H9 (cell line): ENCODE data around the gene TSPAN11. TPM values are rescaled to one million over a fixed set of nuclear protein-coding genes. Genes with fewer than 3 reads are reported as not detected.

Experiments used
- DNase-seq: peaks from one replicate; pipeline ENCODE4 v3.0.0-alpha.2; 2017
- H2AFZ ChIP-seq: one replicate; pipeline ENCODE4 v1.6.1; 2013; ENCODE audit warnings: mild to moderate bottlenecking, low read length, control low read depth, moderate library complexity
- H2AK5ac ChIP-seq: 2 replicates; pipeline ENCODE4 v1.6.1; 2013; ENCODE audit warnings: low read length, control low read depth, mixed read lengths; ENCODE audit not compliant: insufficient read length
- H2BK120ac ChIP-seq: one replicate; pipeline ENCODE4 v1.6.1; 2013; ENCODE audit warnings: low read depth, mild to moderate bottlenecking, low read length, control low read depth, inconsistent platforms; ENCODE audit not compliant: poor library complexity, severe bottlenecking
- H2BK12ac ChIP-seq: 2 replicates; pipeline ENCODE4 v1.6.1; 2013; ENCODE audit warnings: low read length, control low read depth, mixed read lengths, low read depth; ENCODE audit not compliant: insufficient read length
- H2BK15ac ChIP-seq: 2 replicates; pipeline ENCODE4 v1.6.1; 2013; ENCODE audit warnings: low read depth, low read length, control low read depth
- H2BK20ac ChIP-seq: one replicate; pipeline ENCODE4 v1.6.1; 2013; ENCODE audit warnings: low read depth, mild to moderate bottlenecking, low read length, control low read depth, inconsistent platforms; ENCODE audit not compliant: poor library complexity, severe bottlenecking
- H2BK5ac ChIP-seq: 2 replicates; pipeline ENCODE4 v1.6.1; 2013; ENCODE audit warnings: low read length, control low read depth, mixed read lengths; ENCODE audit not compliant: insufficient read length
- H3K14ac ChIP-seq: 2 replicates; pipeline ENCODE4 v1.6.1; 2013; ENCODE audit warnings: low read length, control low read depth; ENCODE audit not compliant: insufficient read depth
- H3K18ac ChIP-seq: 2 replicates; pipeline ENCODE4 v1.6.1; 2013; ENCODE audit warnings: low read depth, mild to moderate bottlenecking, mixed read lengths, low read length, control low read depth; ENCODE audit not compliant: insufficient read length
- H3K23ac ChIP-seq: 2 replicates; pipeline ENCODE4 v1.6.1; 2013; ENCODE audit warnings: low read length, control low read depth, mixed read lengths, low read depth; ENCODE audit not compliant: insufficient read length
- H3K23me2 ChIP-seq: 2 replicates; pipeline ENCODE4 v1.6.1; 2013; ENCODE audit warnings: low read depth, mild to moderate bottlenecking, mixed read lengths, low read length, control low read depth; ENCODE audit not compliant: insufficient read length, poor library complexity, severe bottlenecking
- H3K27ac ChIP-seq: 2 replicates; pipeline ENCODE4 v1.5.1; 2013; ENCODE audit warnings: low read length, control low read depth, mixed read lengths, low read depth; ENCODE audit not compliant: insufficient read length
- H3K27me3 ChIP-seq: 2 replicates; pipeline ENCODE4 v1.6.1; 2013; ENCODE audit warnings: low read length, control low read depth, inconsistent platforms; ENCODE audit not compliant: insufficient read depth
- H3K4ac ChIP-seq: 2 replicates; pipeline ENCODE4 v1.6.1; 2013; ENCODE audit warnings: low read depth, mild to moderate bottlenecking, control low read depth, inconsistent platforms, low read length, moderate library complexity
- H3K4me1 ChIP-seq: 2 replicates; pipeline ENCODE4 v1.6.1; 2013; ENCODE audit warnings: low read length, control low read depth, inconsistent platforms; ENCODE audit not compliant: insufficient read depth
- H3K4me2 ChIP-seq: 2 replicates; pipeline ENCODE4 v1.6.1; 2013; ENCODE audit warnings: low read length, control low read depth, mixed read lengths; ENCODE audit not compliant: insufficient read length, insufficient read depth
- H3K56ac ChIP-seq: 2 replicates; pipeline ENCODE4 v1.6.1; 2013; ENCODE audit warnings: low read depth, mild to moderate bottlenecking, mixed read lengths, low read length, control low read depth; ENCODE audit not compliant: insufficient read length
- H3K79me1 ChIP-seq: 2 replicates; pipeline ENCODE4 v1.6.1; 2013; ENCODE audit warnings: low read depth, mild to moderate bottlenecking, moderate library complexity, low read length, control low read depth, inconsistent platforms; ENCODE audit not compliant: insufficient read depth, poor library complexity, severe bottlenecking
- H3K79me2 ChIP-seq: 2 replicates; pipeline ENCODE4 v1.6.1; 2013; ENCODE audit warnings: low read length, control low read depth, inconsistent platforms; ENCODE audit not compliant: insufficient read depth
- H3K9ac ChIP-seq: 2 replicates; pipeline ENCODE4 v1.6.1; 2013; ENCODE audit warnings: low read length, control low read depth, mixed read lengths; ENCODE audit not compliant: insufficient read length; ENCODE audit errors: extremely low read depth
- H3K9me3 ChIP-seq: one replicate; pipeline ENCODE4 v1.6.1; 2013; ENCODE audit warnings: low read depth, low read length, inconsistent platforms; ENCODE audit not compliant: control insufficient read depth
- H3T11ph ChIP-seq: one replicate; pipeline ENCODE4 v1.6.1; 2013; ENCODE audit warnings: mild to moderate bottlenecking, low read length, control low read depth, inconsistent platforms
- H4K20me1 ChIP-seq: one replicate; pipeline ENCODE4 v1.6.1; 2013; ENCODE audit not compliant: control insufficient read depth, insufficient read length, insufficient read depth
- H4K5ac ChIP-seq: 2 replicates; pipeline ENCODE4 v1.6.1; 2013; ENCODE audit warnings: low read depth, mild to moderate bottlenecking, mixed read lengths, low read length, control low read depth; ENCODE audit not compliant: insufficient read length
- H4K8ac ChIP-seq: replicated peaks from 2 replicates; pipeline ENCODE4 v1.6.1; 2013; ENCODE audit warnings: low read length, control low read depth, mixed read lengths, low read depth; ENCODE audit not compliant: insufficient read length
- H4K91ac ChIP-seq: 2 replicates; pipeline ENCODE4 v1.6.1; 2013; ENCODE audit warnings: low read depth, mild to moderate bottlenecking, moderate library complexity, mixed read lengths, low read length, control low read depth; ENCODE audit not compliant: insufficient read length
- H3K27ac Mint-ChIP-seq, 3 experiments: 2 replicates in 2 of 3; 3 replicates in 1 of 3; pipeline ENCODE4 v1.8.0; 2020 to 2021; ENCODE audit warnings: mixed read lengths in 3 of 3, mild to moderate bottlenecking in 1 of 3, moderate library complexity in 1 of 3
- H3K27me3 Mint-ChIP-seq: 2 replicates; pipeline ENCODE4 v1.8.0; 2021; ENCODE audit warnings: low read depth, mild to moderate bottlenecking, moderate library complexity, mixed read lengths
- H3K36me3 Mint-ChIP-seq, 3 experiments: 2 replicates in 2 of 3; 3 replicates in 1 of 3; pipeline ENCODE4 v1.8.0; 2020 to 2021; ENCODE audit warnings: low read depth in 3 of 3, mixed read lengths in 3 of 3; ENCODE audit not compliant: insufficient read depth in 1 of 3
- H3K4me1 Mint-ChIP-seq, 2 experiments: 2 replicates each; pipeline ENCODE4 v1.8.0; 2020; ENCODE audit warnings: mixed read lengths in 2 of 2
- H3K4me3 Mint-ChIP-seq, 2 experiments: 2 replicates in 1 of 2; 3 replicates in 1 of 2; pipeline ENCODE4 v1.8.0; 2020 to 2021; ENCODE audit warnings: mild to moderate bottlenecking in 2 of 2, mixed read lengths in 2 of 2, moderate library complexity in 1 of 2
- H3K9me3 Mint-ChIP-seq, 2 experiments: 2 replicates in 1 of 2; 3 replicates in 1 of 2; pipeline ENCODE4 v1.8.0; 2020; ENCODE audit warnings: mild to moderate bottlenecking in 2 of 2, mixed read lengths in 2 of 2, moderate library complexity in 1 of 2
- total RNA-seq: library from RNA; stranded (reverse); gene quantifications from 2 replicates; pipeline ENCODE4 v1.2.1, GENCODE V29; 2021
- TF ChIP-seq, protein P1 (sequence below): fragments of 200-600 bp; sonication (generic); conservative IDR thresholded peaks from 3 replicates; pipeline ENCODE4 v1.8.0; 2021; ENCODE audit warnings: antibody characterized with exemption, mild to moderate bottlenecking

Gene TSPAN11
- total RNA-seq, 1 experiment from 2014 or later = 4.2 TPM

GRCh38 chr12:30887226-30887625, 39.3 kb upstream of the TSPAN11 start:
- Histone ChIP-seq H2BK120ac (no peak overlapping the region), H3K27me3 (no peaks in the 10 kb centered on the region), H2AK5ac (no peak overlapping the region), H3K14ac (no peak overlapping the region), H3K79me2 (no peaks in the 10 kb centered on the region), H4K91ac (no peak overlapping the region), H2BK20ac (no peak overlapping the region), H2AFZ (no peak overlapping the region), H2BK12ac (no peak overlapping the region), H3K4me2 (no peak overlapping the region), H2BK15ac (no peak overlapping the region), H3K56ac (no peak overlapping the region), H3K79me1 (no peaks in the 10 kb centered on the region), H3K9me3 (no peaks in the 10 kb centered on the region), H4K5ac (no peak overlapping the region), H2BK5ac (no peak overlapping the region), H4K8ac (no peak overlapping the region), H3K27ac (no peak overlapping the region), H3K18ac (no peak overlapping the region), H3K23me2 (no peaks in the 10 kb centered on the region), H3K4ac (no peak overlapping the region), H4K20me1 (no peaks in the 10 kb centered on the region), H3K23ac (no peak overlapping the region), H3K4me1 (no peaks in the 10 kb centered on the region), H3K9ac (no peak overlapping the region), H3T11ph (no peak overlapping the region)
- Mint-ChIP-seq H3K4me1 (no peaks in the 10 kb centered on the region), H3K36me3 (peaks cover 3 to 9% (median 6%) of the 10 kb centered on the region in 3 experiments; a peak in 5 of 7 replicates), H3K9me3 (peaks cover 20 to 26% of the 10 kb centered on the region in 2 experiments), H3K27me3 (peaks cover 17% of the 10 kb centered on the region), H3K4me3 (no peak overlapping the region), H3K27ac (no peak overlapping the region)
- TF ChIP-seq, protein P1, sequence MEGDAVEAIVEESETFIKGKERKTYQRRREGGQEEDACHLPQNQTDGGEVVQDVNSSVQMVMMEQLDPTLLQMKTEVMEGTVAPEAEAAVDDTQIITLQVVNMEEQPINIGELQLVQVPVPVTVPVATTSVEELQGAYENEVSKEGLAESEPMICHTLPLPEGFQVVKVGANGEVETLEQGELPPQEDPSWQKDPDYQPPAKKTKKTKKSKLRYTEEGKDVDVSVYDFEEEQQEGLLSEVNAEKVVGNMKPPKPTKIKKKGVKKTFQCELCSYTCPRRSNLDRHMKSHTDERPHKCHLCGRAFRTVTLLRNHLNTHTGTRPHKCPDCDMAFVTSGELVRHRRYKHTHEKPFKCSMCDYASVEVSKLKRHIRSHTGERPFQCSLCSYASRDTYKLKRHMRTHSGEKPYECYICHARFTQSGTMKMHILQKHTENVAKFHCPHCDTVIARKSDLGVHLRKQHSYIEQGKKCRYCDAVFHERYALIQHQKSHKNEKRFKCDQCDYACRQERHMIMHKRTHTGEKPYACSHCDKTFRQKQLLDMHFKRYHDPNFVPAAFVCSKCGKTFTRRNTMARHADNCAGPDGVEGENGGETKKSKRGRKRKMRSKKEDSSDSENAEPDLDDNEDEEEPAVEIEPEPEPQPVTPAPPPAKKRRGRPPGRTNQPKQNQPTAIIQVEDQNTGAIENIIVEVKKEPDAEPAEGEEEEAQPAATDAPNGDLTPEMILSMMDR = no peak
- DNase-seq = no peak
